HG02759 (cell line): Measurements from ENCODE around the gene PPCDC.
A peak's percentile ranks its signal among the peaks of the same experiment; 100 is the strongest.

ENCODE experiments used
- ATAC-seq: cut with Tn5 transposase; IDR thresholded peaks from one replicate; pipeline ENCODE4 v1.9.1; 2021; ENCODE audit warnings: mild to moderate bottlenecking, moderate library complexity; ENCODE audit not compliant: unreplicated experiment

PPCDC gene

DNA sequence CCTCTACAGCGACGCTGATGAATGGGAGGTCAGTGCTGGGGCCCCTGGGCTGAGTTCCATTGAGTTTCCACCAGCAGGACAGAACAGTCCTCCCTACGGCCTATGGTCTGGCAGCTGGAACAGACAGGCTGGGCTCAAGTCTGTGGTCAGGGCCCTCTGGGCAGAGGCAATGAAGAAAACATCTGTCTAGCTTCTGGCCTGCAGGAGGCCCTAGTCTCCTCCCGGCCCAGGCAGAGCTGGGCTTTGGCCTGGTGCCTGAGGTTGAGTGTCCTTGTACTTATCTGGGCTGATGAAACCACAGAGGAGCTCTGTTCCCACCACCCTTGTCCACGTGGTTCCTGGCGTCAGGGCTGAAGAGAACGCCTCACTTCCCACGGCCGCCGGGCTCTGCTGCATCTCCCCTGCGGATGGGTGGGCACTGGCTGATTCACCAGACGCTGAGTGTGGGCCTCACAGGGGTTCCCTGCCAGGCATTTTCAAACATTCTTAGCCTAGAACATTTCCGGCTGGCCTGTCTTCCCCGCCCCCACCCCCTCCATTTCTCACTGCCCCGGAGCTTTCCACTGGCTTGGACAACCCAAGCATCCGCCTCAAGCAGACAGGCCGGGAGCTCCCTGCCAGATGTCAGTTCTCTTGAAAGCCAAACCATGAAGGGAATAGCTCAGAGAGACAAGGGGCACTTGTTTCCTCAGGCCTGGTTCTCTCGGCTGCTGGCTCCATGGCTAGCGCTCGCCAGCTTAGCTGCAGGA is 20.3 kb downstream of the PPCDC start:
- peak; percentile 28 for ATAC-seq

DNA sequence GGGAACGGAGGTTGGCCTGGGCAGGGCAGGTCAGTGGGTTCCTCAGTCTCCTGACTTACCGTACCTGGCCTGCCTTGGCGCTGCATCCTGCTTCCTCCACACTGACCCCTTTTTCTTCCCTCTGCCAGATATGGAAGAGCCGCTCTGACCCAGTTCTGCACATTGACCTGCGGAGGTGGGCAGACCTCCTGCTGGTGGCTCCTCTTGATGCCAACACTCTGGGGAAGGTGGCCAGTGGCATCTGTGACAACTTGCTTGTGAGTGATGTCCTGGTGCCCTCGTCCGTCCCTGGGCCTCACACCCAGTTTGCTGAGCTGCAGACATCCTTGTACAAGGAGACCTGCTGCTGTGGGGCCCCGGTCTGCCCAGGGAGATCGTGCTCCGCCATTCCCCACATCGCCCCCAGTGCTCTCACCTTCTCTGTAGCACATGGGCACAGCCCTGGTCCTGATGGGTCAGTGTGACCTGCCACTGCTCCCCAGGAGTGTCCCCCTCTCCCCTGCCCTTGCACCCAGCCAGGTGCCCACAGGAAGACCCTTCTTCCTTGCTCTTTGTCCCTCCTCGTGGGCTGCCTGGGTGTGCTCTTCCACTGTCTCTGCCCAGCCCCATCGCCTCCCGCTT is 21.0 kb downstream of the PPCDC start:
- ATAC-seq = no peak

DNA sequence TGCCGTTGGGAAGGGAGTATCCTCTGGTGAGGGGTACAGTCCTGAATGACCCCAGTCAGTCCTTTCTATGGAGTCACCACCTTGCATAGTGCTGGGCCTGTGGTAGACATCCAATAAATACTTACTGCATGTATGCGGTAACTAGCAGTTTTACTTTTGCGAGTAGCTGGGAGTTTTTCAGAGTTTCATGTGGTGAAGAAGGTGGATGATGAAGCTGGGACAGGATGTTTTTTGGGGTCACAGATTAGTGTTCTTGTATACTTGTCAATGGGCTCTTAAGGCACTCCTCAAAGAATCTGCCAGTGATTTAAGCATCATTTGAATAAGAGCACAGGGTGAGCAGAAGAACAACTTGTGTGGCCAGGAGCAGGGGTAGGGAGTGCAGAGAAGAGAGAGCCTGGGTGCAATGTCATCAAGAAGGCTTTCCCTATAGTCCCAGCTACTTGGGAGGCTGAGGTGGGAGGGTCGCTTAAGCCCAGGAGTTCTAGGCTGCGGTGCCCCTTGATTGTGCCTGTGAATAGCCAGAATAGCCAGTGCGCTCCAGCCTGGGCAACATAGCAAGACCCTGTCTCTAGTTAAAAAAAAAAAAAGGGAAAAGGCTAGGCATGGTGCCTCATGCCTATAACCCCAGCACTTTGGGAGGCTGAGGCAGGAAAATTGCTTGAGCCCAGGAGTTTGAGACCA is 22.1 kb downstream of the PPCDC start:
- no peak for ATAC-seq

DNA sequence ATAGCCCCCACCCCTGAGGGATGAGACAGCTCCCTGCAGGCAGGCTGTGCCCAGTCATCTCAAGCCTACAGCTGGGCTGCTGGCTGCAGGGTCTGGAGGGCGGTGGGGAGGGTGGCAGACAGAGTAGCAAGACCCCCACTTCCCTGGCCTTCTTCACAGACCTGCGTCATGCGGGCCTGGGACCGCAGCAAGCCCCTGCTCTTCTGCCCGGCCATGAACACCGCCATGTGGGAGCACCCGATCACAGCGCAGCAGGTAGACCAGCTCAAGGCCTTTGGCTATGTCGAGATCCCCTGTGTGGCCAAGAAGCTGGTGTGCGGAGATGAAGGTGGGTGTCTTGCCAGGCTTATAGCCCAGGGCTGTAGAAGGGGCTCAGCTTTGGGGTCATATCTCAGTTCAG is 25.0 kb downstream of the PPCDC start:
- no peak for ATAC-seq

DNA sequence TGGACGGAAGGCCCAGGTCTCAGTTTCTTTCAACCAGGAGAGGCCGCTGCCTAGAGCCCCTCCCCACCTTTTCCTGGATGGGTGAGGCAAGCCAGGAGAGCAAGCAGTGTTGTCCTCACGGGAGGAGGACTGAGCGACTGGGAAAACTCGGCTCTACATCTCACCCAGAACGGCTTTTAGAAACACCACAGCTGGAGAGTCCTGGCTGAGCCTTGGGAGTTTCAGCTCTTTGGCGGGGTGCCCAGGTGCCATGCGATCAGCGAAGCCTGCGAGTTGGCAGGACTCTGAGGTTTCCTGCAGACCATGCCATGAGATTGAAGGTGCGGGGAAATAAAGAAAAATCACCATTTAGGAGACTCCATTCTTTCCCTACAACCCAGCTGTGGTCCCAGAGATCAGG is 26.0 kb downstream of the PPCDC start:
- no peak for ATAC-seq

DNA sequence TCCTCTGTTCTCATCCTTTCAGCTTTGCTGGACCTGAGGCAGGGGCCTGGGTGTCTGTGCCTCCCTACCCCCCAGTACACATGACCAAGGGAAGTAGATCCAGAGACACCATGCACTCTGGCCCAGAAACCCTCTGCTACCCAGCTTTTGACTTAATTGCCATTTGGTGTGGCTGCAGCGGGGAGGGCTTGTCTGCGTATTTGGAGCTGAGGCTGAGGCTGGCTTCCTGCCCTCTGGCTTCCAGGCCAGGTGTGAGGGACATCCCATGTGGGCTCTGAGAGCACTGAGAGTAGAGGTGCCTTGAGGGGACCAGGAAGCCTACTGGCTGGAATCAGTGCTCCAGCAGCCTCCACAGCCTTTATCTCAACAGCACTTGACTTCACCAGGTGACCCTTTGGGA is 26.9 kb downstream of the PPCDC start:
- ATAC-seq = no peak

DNA sequence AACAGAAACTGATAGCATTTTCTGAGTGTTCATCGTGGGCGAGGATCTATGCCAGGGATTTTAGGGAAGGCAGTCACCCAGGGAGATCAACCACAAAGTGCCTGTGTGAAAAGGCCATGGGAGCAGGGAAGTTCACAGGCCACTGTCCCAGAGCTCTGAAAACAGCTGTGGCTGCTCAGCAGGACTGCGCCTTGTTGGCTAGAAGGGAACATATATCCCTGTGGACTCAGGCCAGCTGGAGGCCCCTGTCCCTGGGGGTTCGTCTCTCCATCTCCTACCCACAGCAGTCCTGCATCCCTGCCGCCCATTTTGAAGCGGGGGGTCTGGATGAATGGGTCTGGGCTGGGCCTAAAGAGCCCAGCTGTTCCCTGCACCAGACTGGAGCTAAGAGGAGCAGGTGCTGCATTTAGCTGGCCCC is 27.8 kb downstream of the PPCDC start:
- no peak for ATAC-seq

DNA sequence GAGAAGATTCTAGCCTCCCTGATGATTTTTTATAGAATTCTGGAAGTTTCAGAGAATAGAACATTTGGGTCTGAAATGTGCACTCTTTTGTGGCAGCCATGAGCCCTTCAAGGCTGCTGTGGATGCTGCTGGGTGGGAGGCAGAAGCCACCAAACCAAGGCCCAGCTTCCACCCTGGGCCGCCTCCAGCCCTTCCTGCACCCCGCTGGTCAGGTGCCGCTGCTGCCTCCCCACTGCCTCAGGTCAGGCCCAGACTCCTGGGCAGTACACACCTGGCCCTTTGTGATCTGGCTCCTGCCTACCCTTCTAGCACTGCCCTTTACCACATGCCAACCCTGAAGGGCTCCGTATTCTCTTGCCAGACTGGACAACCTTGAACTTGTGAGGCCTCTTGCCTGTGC is 28.3 kb downstream of the PPCDC start:
- ATAC-seq = no peak

DNA sequence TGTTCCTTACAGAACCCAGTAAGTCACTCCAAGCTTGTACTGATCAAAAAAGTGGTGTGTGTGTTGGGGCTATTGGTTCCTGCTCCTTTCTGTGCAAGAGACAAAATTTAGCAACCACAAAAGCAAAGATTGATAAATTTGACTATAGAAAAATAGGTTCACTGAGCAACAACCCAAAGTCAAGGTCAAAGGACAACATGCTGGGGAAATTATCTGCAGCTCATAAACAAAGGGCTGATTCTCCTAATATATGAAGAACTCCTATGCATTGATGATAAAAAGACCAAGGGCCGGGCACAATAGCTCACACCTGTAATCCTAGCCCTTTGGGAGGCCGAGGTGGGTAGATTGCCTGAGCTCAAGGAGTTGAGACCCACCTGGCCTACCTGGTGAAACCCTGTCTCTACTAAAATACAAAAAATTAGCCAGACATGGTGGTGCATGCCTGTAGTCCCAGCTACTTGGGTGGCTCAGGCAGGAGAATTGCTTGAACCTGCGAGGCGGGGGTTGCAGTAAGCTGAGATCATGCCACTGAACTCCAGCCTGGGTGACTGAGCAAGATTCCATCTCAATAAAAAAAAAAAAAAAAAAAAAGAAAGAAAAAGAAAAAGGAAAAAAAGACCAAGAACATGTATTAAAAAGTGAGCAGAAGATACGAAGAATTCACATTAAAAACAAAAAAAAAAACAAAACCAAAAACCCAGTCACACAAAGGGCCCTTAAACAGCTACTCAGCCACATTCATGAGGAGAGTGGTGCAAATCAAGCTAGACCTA is 29.8 kb downstream of the PPCDC start:
- ATAC-seq = no peak

DNA sequence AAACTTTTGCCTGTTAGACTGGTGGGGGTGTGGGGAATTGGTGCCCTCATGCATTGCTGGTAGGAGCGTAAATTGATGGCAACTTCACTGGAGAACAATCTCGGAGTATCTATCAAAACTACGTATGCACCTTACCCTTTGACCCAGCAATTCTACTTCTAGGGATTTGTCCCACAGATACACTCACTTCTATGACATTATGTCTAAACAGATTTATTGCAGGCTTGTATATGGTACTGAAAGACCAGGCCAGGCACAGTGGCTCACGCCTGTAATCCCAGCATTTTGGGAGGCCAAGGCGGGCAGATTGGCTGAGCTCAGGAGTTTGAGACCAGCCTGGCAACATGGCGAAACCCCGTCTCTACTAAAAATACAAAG is 30.3 kb downstream of the PPCDC start:
- ATAC-seq = no peak

DNA sequence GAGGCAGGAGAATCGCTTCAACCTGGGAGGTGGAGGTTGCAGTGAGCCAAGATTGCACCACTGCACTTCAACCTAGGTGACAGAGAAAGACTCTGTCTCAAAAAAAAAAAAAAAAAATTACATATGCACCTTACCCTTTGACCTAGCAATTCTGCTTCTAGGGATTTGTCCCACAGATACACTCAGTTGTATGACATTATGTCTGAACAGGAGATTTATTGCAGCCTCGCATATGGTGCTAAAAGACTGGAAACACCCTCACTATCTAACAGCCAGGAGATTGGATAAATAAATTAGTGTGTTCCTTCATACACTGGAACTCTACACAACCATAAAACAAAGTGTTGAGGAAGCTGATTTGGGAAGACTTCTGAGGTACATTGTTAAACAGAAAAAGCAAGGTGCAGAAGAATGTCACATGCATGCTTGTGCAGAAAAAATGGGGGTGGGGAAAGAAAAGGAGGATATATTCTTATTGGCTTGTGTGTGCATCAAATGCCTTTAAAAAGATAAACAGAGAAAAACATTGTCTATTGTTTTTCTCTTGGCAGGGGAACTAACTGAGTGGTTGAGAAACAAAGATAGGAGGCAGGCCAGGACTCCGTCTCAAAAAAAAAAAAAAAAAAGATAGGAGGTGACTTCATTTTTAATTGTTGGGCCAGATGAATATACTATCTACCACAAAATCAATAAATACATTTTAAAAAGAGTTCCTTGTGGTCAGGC is 30.9 kb downstream of the PPCDC start:
- no peak for ATAC-seq

DNA sequence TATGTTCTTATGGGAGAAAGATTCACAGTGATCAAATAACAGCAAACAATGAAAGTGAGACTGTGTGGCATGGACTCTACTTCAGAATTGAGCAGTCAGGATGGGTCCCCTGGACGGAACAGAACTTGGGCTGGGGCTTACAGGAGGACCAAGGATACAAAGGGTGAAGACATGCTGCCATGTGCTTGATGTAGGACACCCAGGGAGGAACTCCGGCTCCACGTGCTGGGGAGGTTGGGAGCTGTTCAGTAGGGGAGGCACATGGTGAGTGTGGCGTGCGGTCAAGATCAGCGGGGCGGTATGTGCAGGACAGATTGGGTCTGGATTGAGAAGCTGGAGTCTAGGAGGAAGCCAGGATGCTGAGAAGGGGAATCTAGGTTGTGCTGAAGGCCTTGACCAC is 32.6 kb downstream of the PPCDC start:
- no peak for ATAC-seq

DNA sequence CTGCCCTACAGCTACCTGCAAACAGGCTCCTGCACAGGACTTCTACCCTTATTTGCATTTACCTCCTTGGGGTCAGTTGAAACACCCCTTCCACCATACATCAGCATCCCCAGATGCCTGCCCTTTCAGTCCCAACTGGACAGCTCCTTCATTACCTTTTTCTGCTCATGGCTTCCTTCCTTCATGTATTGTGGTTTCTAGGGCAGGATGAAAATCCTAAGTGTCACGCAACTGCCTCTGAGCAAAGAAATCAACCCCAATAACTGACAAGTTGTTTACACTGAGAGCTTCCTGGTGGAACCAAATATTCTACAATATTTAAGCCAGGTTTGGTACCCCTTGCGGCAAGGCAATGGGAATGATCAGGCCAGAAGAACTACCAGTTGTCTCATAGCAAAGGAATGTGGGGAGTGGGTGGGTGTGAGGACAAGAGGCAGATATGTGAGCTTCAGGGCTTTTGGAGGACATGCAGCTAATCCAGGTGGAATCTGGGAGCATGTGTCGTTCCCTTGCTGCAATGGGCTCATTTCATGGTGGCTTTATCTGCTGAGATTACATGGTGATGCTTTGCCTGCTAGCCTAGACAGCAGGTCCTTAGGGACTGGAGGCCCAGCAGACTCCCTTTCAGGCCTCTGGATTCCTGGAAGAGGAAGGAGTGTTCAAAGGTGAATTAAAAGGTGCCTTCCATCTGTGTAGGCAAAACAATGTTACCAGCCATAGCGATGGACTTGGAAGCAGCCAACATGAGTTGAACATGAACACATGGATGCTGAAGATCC is 34.9 kb downstream of the PPCDC start:
- no peak for ATAC-seq

DNA sequence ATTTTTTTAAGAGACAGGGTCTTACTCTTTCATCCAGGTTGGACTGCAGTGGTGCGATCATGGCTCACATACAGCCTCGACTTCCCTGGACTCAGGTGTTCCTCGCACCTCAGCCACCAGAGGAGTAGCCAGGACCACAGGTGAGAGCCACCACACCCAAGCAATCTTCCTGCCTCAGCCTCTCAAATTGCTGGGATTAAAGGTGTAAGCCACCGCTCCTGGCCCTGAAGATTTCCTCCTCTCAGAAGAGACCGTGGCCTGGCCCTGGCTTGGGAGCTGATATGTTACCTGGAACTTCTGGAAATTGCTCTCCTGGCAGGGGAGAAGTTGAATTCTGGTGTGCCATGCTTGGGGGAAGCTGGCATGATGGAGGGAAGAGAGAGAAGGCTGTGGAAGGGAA is 36.2 kb downstream of the PPCDC start:
- no peak for ATAC-seq

DNA sequence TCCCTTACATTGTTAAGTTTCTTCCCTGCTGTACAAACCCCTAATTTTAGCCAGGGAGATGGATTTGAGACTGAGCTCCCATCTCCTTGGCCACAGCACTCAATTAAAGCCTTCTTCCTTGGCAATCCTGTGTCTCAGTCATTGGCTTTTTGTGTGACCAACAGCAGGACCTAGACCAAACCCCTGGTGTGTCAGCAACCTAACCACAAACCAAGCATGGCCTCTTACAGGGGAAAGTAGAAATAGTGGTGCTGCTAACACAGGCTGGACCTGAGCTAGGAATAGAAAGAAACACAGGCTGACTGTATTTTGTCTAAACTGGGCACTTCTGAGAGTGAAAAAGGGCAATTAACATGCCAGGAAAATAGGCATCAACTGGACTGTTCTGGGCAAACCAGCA is 37.9 kb downstream of the PPCDC start:
- peak; percentile 67 for ATAC-seq

DNA sequence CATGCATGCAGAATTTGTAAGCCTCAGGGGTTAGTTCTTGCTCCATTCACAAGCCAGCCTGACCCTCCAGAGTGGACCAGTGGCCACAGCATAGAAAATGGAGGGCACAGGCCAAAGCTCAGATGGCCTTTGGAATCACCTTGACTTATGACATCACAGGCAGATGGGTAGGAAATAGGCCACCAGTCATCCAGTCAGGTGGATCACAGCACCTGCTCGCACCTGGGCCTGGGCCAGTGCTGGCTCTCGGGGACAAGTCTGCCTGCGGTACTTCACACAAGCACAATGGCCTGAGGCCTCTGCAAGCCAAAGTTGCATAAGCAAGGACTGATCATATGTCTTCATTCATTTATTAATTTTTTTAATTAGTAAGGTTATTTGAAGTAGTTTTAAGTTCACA is 39.3 kb downstream of the PPCDC start:
- no peak for ATAC-seq

DNA sequence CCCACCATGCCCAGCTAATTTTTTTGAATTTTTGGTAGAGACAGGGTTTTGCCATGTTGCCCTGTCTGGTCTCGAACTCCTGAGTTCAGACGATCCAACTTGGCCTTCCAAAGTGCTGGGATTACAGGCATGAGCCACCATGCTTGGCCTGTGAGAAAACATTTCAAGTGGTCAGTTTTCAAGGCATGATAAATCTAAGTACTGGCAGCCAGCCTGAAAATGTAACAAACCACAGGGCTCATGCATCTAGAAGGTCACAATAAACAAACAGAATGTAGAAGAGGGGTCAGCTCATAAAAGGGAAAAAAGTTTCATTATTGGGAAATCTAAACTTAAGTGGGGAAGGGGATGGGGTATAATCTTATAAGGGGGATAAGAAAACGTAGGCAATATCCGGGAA is 39.9 kb downstream of the PPCDC start:
- no peak for ATAC-seq

DNA sequence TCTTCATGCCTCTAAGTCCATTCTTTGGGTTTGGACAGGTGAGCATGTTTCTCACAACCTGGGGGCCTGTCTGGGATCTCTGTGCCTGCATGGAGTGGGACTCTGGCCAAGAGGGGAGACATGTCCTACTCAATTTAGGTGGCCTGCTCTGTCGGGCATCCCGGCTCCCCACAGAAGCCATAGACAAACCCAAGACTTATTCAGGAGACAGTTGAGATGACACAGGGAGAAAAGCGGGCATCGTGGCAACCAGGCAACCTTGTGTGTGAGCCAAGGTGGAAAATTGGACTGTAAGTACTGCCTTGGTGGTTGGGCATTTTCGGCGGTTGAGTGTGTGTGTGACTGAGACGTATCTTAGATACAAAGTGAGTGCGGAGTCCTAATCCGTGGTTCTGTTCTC is 40.5 kb downstream of the PPCDC start:
- no peak for ATAC-seq

DNA sequence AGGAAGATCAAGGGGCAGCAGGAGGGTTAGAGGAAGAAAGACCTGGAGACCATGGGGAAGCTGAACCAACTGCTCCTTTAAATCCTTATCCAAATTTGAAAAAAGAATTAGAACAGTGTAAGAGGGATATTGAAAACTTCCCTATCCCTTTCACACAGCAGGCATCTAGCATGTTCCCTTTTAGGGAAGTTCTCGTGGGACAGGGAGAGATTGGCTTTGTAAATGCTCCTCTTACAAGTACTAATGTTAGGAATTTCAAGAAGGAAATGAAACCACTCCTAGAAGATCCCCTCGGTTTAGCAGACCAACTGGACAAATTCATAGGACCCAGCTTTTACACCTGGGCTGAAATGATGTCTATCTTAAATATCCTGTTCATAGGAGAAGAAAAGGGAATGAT is 41.5 kb downstream of the PPCDC start:
- no peak for ATAC-seq

DNA sequence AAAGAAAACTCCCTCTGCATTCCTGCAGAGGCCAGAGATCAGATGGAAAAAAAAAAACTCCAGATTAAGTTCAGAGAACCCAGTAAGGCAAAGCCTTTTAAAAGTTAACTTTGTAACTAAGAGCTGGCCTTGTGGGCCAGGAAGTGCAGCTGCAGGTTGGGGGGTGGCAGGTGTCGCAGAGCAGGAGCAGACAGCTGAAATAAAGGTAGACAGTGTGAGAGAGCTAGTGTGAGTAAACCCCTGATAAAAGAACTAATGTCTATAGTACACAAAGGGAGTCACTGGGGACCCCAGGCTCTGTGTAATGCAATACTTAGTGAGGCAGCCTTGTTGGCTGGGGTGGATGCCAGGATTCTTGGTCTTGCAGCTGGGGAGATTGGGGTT is 42.1 kb downstream of the PPCDC start:
- no peak for ATAC-seq
